ENCODE results near the gene A3GALT2.
"Not testable (repeated sequence)": the region's sequence is repeated elsewhere in the genome, so short reads cannot be mapped to it uniquely, and the experiment has no call there.

Gene A3GALT2

DNA sequence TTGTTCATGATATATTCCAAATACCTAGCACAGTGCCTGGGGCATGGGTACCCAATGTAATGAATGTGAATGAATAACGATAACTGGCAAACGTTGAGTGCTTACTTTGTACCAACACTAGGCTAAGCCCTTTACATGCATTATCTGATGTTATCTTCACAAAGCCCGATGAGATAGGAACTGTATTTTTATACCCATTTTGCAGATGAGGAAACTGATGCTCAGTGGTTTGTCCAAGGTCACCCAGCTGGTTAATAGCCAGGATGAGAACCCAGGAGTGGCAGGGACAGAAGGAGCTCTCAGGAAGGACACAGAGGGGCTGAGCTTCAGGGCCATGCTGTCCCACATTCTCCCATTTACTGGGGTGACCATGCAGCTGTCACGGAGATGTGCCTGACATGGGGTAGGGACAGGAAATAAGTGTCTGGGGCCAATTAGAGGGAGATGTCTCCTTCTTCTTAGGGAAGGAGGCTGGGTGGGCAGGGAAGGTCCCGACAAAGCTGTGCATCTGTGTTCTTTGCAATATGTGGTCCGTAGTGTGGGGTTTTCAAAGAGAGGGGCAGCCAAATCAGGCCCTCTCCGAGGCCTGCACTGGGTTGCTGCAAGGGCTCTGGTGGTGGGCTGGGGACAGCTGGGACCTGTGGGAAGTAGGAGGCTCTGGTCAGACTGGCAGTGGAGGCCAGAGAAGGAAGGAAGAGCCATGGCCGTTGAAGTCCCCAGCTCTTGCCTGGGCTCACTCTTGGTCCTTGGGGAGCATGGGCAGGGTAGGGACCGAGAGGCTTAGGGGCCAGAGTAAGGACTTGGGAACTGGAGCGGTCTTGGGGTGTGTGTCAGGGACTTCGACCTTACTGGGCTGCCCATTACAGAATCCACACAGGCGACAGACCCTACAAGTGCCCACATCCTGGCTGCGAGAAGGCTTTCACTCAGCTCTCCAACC is 26.6 kb downstream of the A3GALT2 start:
- no peak for DNase-seq (ENCODE audit: low spot score)

DNA sequence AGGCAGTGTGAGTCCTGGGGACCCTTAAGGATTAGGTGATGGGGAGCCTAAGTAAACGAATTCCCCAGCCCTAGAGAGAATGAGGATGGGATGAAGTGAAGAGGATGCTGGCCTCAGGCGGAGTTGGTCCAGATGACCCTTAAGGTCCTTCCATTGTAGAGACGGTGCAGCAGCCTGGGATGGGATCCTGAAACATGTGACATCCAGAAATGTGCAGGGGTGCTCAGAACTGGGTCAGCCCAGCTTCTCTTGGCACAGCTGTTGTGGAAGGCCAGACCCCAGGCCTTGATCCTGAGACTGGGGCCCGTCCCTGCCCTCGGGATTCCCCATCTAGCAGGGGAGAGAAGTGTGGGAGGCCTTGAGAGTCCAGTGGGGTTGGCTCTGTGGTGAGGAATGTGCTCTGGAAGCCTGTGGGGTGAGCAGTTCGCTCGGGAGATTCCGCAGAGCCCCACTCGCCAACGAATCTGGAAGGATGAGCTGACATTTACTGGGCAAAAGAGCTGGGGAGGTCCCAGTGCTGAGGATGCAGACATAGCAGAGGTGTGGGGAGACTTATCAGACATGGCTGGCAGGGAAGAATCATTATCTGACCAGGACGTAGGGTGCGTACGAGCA is 28.1 kb downstream of the A3GALT2 start:
- no peak for DNase-seq (ENCODE audit: low spot score)

DNA sequence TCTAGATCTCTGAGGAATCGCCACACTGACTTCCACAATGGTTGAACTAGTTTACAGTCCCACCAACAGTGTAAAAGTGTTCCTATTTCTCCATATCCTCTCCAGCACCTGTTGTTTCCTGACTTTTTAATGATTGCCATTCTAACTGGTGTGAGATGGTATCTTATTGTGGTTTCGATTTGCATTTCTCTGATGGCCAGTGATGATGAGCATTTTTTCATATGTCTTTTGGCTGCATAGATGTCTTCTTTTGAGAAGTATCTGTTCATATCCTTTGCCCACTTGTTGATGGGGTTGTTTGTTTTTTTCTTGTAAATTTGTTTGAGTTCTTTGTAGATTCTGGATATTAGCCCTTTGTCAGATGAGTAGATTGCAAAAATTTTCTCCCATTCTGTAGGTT is 30.3 kb downstream of the A3GALT2 start:
- not testable (repeated sequence) for DNase-seq (ENCODE audit: low spot score)

DNA sequence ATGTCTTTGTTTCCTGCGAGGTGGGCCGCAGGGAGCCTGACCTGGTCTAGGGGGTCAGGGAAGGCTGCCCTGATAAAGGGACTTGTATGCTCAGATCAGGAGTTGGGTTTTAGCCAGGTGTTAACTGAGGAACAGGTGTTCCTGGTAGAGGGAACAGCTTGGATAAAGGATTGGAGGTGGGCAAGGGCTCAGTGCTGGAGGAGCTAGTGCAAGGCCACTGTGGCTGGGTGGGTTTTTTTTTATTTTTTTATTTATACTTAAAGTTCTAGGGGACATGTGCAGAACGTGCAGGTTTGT is 31.1 kb downstream of the A3GALT2 start:
- no peak for DNase-seq (ENCODE audit: low spot score)

DNA sequence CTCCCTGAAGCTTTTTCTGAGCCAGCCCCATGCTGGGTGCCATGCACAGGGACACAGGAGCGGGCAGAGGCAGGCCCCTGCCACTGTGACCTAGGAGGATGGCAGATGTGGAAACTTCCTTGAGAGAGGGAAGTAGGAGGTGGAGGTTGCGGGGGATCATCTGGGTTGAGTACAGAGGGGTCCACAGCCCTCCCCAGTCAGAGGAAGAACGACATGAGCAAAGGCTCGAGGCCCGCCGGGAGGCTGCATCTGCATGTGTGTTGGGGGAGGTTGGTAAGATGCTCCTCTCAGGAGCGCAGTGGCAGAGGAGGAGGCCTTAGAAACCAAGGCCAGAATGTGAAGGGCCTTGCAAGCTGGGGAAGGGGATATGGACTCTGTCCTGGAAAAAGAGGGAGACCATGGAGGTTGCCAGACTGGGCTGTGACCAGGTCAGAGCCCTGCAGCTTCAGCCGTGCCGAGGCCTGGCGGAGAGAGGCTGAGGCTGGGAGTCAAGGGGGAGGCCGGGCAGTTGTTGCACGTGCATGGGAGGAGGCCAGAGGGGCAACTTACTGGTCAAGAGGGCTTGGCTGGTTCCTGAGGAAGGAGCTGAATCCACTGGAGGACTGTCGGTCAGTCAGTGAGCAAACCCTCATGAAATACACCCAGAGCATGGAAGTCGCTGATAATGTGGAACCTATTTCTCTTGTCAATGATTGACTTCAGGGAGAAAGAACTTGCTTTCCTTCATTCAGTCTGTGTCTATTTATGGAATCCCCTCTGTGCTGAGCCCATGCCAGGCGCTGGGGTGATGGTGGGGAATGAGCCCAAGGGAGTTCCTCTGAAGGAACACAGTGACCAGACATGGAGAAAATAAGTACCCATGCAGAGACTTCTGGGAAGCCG is 31.7 kb downstream of the A3GALT2 start:
- no peak for DNase-seq (ENCODE audit: low spot score)

DNA sequence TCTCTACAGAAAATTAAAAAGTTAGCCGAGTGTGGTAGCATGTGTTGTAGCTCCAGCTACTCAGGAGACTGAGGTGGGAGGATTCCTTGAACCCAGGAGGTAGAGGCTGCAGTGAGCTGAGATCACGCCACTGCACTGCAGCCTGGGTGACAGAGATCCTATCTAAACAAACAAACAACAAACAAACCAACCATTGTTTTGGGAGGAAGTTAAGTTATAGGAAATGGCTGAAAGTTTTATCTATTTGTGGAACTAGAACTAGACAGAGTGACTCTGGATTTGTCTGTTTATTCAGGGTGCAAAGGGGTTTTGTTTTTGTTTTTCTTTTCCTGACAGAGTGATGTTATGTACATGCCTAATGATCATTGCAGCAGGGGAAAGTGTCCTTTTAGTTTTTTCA is 33.6 kb downstream of the A3GALT2 start:
- DNase-seq (ENCODE audit: low spot score), result no peak

DNA sequence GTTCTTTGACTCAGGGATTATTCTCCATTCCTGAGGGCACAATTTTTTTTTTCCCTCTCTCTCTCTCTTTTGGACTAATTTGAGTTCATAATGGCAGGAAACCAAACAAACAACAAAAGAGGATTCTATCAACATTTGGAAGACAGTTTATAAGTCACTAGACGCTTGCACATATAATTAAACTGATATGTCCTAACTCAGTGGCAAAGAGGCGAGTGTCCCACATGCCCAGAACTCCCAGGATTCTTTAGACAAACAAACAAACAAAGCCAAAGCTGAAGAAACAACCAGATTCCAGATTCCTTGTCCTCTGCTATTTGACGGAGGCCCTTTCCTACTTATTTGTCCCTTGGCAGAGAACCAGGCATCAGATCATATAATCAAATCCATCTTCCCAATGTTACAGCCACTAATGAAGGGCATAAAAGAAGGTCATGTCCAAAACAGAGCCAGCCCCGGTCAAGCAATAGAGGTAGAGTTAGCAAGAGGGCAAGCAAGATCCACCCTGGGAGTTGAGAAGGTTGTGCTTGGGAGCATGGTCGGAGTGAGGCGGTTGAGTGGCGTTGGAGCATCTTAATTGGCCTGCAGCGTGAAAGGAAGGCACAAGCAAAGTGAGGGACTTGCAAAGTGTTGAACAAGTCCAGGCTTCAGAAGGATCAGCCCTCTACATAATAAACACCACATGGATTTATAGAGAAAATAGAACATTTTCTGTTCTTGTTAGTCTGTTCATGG is 34.3 kb downstream of the A3GALT2 start:
- no peak for DNase-seq (ENCODE audit: low spot score)

DNA sequence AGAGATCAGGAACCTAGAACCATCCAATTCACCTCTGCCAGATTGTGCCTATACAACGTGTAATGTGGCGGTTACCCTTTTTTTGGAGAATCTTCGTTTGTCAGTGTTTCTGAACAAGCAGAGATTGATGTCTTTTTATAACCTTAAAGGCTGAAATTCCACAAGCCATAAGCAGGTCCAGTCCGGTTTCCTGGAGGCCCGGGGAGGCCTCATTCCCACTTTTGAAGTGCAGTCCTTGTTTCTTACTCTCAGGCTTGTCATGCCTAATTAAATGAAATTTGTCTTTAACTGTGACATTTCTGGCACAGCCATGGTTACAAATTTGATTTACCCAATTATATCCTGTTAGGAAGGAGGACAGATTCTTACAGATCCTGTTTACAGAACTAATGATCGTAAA is 36.8 kb downstream of the A3GALT2 start:
- DNase-seq (ENCODE audit: low spot score), result no peak

DNA sequence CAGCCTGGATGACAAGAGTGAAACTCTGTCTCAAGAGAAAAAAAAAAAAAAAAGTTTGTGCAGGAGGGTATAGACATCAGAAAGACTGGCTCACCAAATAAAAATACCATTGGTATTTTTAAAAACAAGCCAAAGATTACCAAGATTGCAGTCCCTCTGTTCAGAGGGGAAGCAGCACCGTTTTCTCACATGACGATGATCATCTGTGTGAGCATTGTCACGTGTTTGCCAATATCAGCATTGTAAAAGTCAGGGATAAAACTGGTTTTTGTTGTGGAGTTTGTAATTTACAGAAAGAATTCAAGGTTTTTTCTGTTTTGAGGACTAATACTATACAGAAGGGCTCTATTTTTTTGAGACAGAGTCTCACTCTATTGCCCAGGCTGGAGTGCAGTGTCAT is 38.1 kb downstream of the A3GALT2 start:
- DNase-seq (ENCODE audit: low spot score), result no peak

DNA sequence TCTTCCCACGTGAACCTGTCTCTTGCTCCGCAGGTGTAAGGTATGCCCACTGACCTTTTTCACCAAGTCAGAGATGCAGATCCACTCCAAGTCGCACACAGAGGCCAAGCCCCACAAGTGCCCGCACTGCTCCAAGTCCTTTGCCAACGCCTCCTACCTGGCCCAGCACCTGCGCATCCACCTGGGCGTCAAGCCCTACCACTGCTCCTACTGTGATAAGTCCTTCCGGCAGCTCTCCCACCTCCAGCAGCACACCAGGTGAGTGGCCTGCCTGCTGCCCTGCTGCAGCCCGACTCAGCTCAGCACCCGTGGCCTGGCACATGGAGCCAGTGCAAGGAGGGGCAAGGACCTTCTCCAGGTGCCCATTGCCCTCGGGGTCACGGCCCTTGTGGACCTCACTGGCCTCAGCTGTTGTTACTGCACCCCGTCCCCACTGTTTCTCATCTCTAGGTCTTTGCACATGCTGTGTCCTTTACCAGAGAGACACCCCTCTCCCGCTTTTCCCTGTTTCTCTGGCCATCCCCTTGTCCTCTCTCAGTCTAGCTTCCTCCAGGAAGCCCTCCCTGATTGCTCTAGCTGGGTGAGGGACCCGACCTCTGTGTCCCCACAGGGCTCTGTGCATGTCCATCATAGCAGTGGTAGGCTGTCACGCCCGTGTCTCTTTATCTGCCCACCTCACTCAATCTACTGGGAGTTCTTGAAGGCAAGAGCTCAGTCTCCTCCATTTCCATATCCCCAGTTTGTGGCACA is 39.2 kb downstream of the A3GALT2 start:
- no peak for DNase-seq (ENCODE audit: low spot score)

DNA sequence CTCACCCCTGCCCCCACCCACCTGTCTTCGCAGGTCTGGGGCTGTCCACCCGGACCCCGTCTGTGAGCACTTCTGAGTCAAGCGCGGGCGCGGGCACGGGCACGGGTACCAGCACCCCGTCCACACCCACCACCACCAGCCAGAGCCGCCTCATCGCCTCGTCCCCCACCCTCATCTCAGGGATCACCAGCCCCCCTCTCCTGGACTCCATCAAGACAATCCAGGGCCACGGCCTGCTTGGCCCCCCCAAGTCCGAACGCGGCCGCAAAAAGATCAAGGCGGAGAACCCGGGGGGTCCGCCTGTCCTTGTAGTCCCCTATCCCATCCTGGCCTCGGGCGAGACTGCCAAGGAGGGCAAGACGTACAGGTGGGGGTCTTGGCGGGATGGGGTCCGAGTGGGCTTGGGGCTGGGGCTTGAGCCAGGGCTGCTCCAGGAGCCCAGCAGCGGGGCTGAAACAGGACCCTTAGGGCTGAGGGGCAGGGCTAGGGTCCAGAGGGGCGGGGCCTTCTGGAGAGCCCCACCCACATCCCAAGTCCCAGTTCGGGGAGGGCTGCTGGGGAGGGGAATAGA is 40.7 kb downstream of the A3GALT2 start:
- DNase-seq (ENCODE audit: low spot score), result no peak

DNA sequence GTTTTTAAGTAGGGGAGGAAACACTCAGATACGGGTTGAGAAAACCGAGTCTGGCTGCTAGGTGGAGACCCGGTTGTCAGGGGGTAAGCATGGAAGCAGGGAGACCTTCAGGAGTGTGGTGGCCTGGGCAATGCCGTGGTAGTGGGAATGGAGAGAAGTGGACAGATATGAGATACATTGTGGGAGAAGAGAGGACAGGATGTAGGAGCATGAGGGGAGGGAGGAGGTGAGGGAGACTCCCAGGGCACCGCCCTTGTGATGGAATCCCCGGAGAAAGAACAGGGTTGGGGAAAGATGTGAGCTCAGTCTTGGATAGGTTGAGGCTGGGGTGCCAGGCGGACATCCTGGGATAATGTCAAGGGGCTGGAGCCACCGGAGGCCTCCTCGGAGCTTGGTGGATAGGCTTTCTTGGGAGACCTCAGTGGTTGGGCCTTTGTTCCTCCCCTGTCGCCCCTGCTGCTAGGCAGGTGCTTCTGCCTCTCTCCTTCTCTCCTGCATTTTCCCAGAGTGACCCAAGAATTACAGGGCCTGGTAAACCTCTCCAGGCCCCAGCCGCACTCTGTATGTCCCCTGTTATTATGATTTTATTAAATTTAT is 43.3 kb downstream of the A3GALT2 start:
- DNase-seq (ENCODE audit: low spot score), result no peak

DNA sequence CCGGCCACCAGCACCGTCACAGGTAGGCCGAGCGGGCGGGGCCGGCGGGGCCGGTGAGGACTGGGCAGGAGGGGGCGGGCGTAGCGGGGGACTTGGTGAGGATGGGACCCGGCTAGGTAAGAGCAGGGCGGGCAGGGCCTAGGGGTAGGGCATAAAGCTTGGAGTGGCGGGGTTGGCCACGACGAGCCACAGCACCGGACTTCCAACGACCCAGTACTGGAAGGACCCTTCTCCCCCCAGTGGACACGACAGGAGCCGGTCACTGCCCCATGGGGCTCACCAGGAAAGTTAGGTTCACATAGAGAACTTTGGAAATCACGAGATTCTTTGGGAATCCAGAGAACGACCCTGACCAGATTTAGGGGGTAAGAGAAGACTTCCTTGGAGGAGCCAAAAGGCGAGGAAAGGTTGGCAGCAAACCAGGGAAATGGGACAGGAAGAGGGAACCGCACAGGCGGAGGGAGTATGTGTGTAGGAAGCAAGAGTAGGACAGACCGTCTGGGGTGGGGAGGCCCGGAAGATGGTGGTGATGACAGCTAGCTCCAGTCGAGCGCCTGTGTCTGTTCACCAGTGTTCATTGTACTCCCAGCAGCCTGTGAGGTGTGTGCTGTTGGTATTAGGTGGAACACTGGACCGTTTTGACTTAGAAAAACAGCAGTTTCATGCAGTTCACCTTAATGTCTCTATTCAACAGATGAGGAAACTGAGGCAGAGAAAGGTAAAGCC is 44.2 kb downstream of the A3GALT2 start:
- DNase-seq (ENCODE audit: low spot score), result no peak

DNA sequence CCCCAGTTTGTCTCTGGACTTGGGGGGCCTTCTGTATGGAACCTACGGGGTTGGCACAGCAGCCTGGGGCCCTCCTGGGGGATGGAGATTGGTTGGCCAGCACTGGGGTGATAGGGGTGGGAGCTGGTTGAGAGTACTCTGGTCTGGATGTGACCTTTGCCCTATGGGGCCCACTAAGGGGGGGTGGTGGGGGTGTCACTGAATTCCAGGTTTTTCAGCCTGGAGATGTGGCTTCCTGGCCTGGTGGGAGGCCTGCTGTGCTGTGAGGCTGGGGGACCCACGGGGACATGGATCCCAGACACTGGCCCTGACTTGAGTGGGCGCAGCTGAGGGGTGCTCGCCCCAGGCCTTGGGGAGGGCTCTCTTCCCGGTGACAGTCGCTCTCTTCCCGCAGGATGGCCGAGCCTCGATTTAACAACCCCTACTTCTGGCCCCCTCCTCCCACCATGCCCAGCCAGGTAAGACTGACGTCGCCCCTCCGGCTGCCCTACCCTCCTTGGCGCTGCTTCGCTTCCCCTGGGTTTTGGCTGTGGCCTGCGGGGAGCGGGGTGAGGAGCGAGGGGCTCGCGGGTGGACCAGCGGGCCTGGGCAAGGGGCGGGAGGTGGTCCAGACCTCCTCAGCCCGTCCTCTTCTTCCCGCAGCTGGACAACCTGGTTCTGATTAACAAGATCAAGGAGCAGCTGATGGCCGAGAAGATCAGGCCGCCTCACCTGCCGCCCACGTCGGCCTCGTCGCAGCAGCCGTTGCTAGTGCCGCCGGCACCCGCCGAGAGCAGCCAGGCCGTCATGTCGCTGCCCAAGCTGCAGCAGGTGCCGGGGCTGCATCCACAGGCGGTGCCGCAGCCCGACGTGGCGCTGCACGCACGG is 45.0 kb downstream of the A3GALT2 start:
- DNase-seq (ENCODE audit: low spot score), result no peak

DNA sequence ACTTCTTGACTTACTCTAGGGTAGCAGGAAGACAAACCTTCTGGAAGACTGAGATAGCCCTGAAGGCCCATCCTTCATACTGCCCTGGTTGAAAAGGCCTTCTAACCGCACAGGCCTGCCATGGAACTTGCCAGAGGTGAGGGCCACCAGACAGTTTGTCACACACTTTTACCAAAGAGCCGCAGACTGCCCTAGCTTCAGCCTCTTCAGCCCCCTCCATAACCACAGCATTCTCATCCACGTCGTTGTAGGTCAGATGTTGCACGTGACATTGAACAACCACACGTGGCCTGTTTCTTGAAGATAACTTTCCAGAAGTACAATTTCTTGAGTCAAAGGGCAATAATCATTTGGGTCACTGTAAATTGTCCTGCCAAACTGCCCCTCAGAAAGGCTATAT is 45.7 kb downstream of the A3GALT2 start:
- no peak for DNase-seq (ENCODE audit: low spot score)

DNA sequence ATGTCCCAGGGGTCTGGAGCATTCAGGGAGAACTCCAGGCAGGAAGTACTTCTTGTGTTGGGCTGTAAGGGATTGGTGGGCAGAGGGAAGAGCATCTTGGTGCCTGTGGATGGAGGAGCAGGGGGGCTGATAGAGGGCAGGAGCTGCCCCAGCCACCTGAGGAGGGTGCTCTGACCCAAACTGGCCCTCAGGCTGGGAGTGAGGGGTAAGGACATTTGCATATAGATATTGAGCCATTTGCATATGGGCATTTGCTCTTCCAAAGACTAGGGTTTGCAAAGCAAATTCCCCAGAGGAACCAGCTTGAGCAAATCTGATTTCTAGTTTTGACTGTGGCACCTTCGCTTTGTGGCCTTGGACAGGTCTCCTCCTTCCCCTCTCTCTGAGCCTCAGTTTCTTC is 46.5 kb downstream of the A3GALT2 start:
- no peak for DNase-seq (ENCODE audit: low spot score)

DNA sequence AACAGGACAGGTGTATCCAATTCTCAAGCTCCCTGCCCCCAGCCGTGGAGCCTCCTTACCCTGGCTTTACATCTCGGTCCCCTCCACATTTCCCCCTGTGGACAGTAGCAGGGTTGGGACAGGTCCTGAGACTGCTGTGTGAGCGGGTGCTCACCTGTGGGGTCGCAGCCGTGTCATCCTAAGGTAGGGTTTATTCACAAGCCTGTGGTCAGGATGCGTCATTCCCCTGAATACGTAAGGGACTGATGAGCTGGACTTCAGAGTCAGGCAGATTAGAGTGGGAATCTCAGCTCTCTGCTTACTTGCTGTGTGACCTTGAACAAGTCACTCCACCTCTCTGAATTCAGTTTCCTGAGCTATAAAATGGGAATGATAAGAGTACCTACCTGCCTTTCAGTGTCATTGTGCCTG is 46.9 kb downstream of the A3GALT2 start:
- no peak for DNase-seq (ENCODE audit: low spot score)

DNA sequence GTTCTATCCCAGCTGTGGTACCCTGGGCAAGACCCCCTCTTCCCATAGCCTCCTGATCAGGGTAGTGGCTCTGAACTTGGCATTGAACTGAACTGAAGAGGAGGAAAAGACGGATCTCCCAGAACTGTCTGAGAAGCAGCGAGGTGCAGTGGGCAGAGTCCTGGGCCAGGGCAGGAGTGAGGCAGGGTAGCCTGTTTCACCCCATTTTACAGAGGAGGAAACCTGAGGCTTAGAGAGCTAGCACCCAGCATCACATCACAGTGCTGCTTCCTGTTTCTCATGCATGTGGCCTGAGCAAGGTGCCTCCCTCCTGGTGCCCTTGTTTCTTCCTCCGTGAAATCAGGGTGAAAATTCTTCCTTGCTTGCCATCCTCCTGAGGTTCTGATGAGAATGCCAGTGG is 47.5 kb downstream of the A3GALT2 start:
- DNase-seq (ENCODE audit: low spot score), result no peak

DNA sequence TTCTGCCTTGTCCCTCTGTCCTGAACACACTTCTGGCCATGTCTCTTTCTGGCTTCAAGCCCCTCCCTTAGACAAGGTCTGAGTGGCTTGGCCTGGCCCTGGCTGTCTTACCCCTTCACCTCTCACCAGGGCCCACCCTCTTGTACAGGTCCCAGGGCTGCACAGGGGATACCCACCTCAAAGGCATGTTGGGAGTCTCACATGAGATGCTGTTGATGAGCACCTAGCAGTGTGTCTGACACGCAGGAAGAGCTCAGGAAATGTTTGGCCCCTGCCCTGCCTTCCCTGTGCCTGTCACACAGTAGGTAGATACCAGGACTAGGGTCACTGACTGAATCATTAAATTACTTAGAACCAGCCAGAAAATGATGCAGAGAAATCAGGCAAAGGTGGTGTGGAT is 48.0 kb downstream of the A3GALT2 start:
- DNase-seq (ENCODE audit: low spot score), result no peak

All from AG08395 (cell line).